K562 (cell line): ENCODE data around the gene PPP2R3B. TPM values are rescaled to one million over a fixed set of nuclear protein-coding genes. Genes with fewer than 3 reads are reported as not detected.

Experiments
- ATAC-seq: fragments of 200-7000 bp; cut with Tn5 transposase; 3 replicates; pipeline ENCODE4 v1.9.1; 2020; ENCODE audit warnings: moderate library complexity
- BruUV-seq: library from RNA; stranded (reverse); fragments of 400-500 nt; replicated peaks from 2 replicates; lab custom pipeline; 2021; lab: Mats Ljungman, UMichigan
- CTCF ChIA-PET: fragments of 300-600 bp; formaldehyde crosslinking; extraction: SDS; loops from one replicate; lab custom pipeline; 2021; ENCODE audit warnings: low intra/inter-chr PET ratio; lab: Yijun Ruan, JAX
- POLR2A ChIA-PET: fragments of 300-600, 350-650 bp; sonication (Branson Sonifier 250); formaldehyde crosslinking; extraction: SDS; loops from one replicate; lab custom pipeline; 2021; ENCODE audit warnings: antibody characterized with exemption, inconsistent platforms; lab: Yijun Ruan, JAX
- DNase-seq, 4 experiments: peaks; one replicate each; pipeline versions ENCODE4 v3.0.0 to v3.0.0-alpha.2; 2011 to 2018; ENCODE audit warnings: low spot score in 3 of 4, mixed read lengths in 3 of 4; ENCODE audit errors: extremely low read depth in 1 of 4
- FAIRE-seq: peaks from 2 replicates; lab custom pipeline; 2011; peaks lifted over from hg19 to GRCh38; lab: Jason Lieb, UNC
- H2AFZ ChIP-seq: 2 replicates; pipeline ENCODE4 v1.6.0; 2011; ENCODE audit warnings: low read depth, low read length, control low read depth, inconsistent platforms
- H3K27ac ChIP-seq: fragments of 200-600 bp; 3 replicates; pipeline ENCODE4 v1.8.0; 2011; ENCODE audit warnings: low read depth, mild to moderate bottlenecking, control low read depth, inconsistent platforms, low read length, moderate library complexity, mixed read lengths; ENCODE audit errors: extremely low read depth
- H3K27me3 ChIP-seq, 2 experiments: fragments of 300-600 bp in 1 of 2; 2 replicates in 1 of 2; 3 replicates in 1 of 2; pipeline versions ENCODE4 v1.6.0 to v1.8.0; 2011; ENCODE audit warnings: inconsistent platforms in 2 of 2, low read length in 2 of 2, mild to moderate bottlenecking in 1 of 2, mixed read lengths in 1 of 2, moderate library complexity in 1 of 2; ENCODE audit not compliant: control insufficient read depth in 2 of 2, insufficient read depth in 2 of 2
- H3K36me3 ChIP-seq: fragments of 300-600 bp; 3 replicates; pipeline ENCODE4 v1.8.0; 2011; ENCODE audit warnings: mild to moderate bottlenecking, low read length, inconsistent platforms; ENCODE audit not compliant: control insufficient read depth, insufficient read depth
- H3K4me1 ChIP-seq, 2 experiments: fragments of 200-600 bp in 1 of 2; replicated peaks in 1 of 2; 2 replicates in 1 of 2; 3 replicates in 1 of 2; pipeline versions ENCODE4 v1.5.1 to v1.8.0; 2011; ENCODE audit warnings: inconsistent platforms in 2 of 2, low read length in 2 of 2, mild to moderate bottlenecking in 1 of 2, mixed read lengths in 1 of 2, moderate library complexity in 1 of 2; ENCODE audit not compliant: control insufficient read depth in 2 of 2, insufficient read depth in 2 of 2
- H3K4me2 ChIP-seq: 2 replicates; pipeline ENCODE4 v1.6.1; 2011; ENCODE audit warnings: low read length, control low read depth, inconsistent platforms, mixed read lengths; ENCODE audit not compliant: insufficient read depth
- H3K4me3 ChIP-seq: fragments of 200-600 bp; sonication (generic), shearing (Covaris generic); 2 replicates; pipeline ENCODE4 v1.5.1; 2016; ENCODE audit warnings: control low read depth, inconsistent platforms
- H3K79me2 ChIP-seq: fragments of 200-600 bp; 3 replicates; pipeline ENCODE4 v1.8.0; 2011; ENCODE audit warnings: low read length, inconsistent platforms; ENCODE audit not compliant: control insufficient read depth, insufficient read depth
- H3K9ac ChIP-seq, 2 experiments: 2 replicates each; pipeline versions ENCODE4 v1.6.0 to v1.6.1; 2011; ENCODE audit warnings: low read depth in 2 of 2, low read length in 2 of 2, control low read depth in 1 of 2, inconsistent platforms in 1 of 2, mild to moderate bottlenecking in 1 of 2, mixed read lengths in 1 of 2; ENCODE audit not compliant: insufficient read depth in 1 of 2
- H3K9me1 ChIP-seq: one replicate; pipeline ENCODE4 v1.6.0; 2011; ENCODE audit warnings: inconsistent platforms, mild to moderate bottlenecking, low read length, moderate library complexity; ENCODE audit not compliant: control insufficient read depth, insufficient read depth
- H3K9me3 ChIP-seq: replicated peaks from 2 replicates; pipeline ENCODE4 v1.5.1; 2011; ENCODE audit warnings: low read depth, low read length, inconsistent platforms; ENCODE audit not compliant: control insufficient read depth, insufficient read depth
- H4K20me1 ChIP-seq: replicated peaks from 2 replicates; pipeline ENCODE4 v1.6.1; 2011; ENCODE audit warnings: low read length, inconsistent platforms, mixed read lengths; ENCODE audit not compliant: control insufficient read depth, insufficient read depth
- RFX1 ChIP-seq: fragments of 450-650 bp; IDR thresholded peaks from 2 replicates; pipeline ENCODE4 v1.6.1; 2016; ENCODE audit warnings: mild to moderate bottlenecking, moderate library complexity
- WGBS: fragments of 100-300 bp; shearing (Covaris generic); methylation state at CpG from one replicate; pipeline ENCODE4 v1.1.6; 2016; ENCODE audit warnings: low coverage, mixed read lengths; ENCODE audit not compliant: insufficient coverage; ENCODE audit errors: missing lambda C conversion rate; 5-methylcytosine and 5-hydroxymethylcytosine counted together
- in situ Hi-C: fragments of 300-500 bp; cut with MboI; formaldehyde crosslinking; loops from 4 replicates; pipeline ENCODE4 v1.15.0; 2018; ENCODE audit warnings: inconsistent platforms, mixed read lengths
- intact Hi-C: fragments of 100-400 bp; cut with micrococcal nuclease; formaldehyde crosslinking; loops from 2 replicates; pipeline ENCODE4 v1.14.2; 2022
- polyA plus RNA-seq, 8 experiments: library from polyadenylated mRNA; depleted of rRNA in 4 of 8; stranded (reverse) in 5 of 8; unstranded in 3 of 8; fragments of >200 nt; fragmentation: Nextera tagmentation in 2 of 8; fragmentation: Illumina TruSeq in 1 of 8; extraction: Ambion mirVana in 2 of 8; extraction: Trizol in 1 of 8; gene quantifications; 2 replicates each; pipeline versions ENCODE4 v1.2.1 to v1.2.3, GENCODE V29; 2011 to 2014; ENCODE audit warnings: inconsistent platforms in 1 of 8, missing spikeins in 1 of 8
- total RNA-seq, 7 experiments: library from RNA; depleted of rRNA in 6 of 7; stranded (reverse); fragments of >200 nt in 6 of 7; fragmentation: Illumina TruSeq in 2 of 7; extraction: Trizol in 2 of 7; gene quantifications; 2 replicates each; pipeline versions ENCODE4 v1.2.1 to v1.2.3, GENCODE V29; 2011 to 2021; ENCODE audit warnings: low replicate concordance in 1 of 7
- TF ChIP-seq, protein P1 (sequence below): fragments of 250-450 bp; sonication (Bioruptor Pico); IDR thresholded peaks from 2 replicates; pipeline ENCODE4 v1.5.0; 2020; ENCODE audit warnings: mild to moderate bottlenecking

Gene PPP2R3B
- total and polyA plus RNA-seq, 9 of the 15 experiments (the other 6 are each of a cell fraction or from before 2014, with no cell fraction given): 0.04 to 18.2 (median 8.2) TPM; not detected in 1

GRCh38 chrX:413322-414201 lies 26.9 kb upstream of the PPP2R3B start:
- Histone ChIP-seq H3K9me1 (no peaks in the 10 kb centered on the region), H3K9me3 (no peaks in the 10 kb centered on the region), H3K27ac (no peak overlapping the region), H3K36me3 (no peaks in the 10 kb centered on the region), H3K4me3 (no peak overlapping the region), H4K20me1 (no peaks in the 10 kb centered on the region), H3K4me1 (no peaks in the 10 kb centered on the region; a peak in 1 of 5 replicates), H3K4me2 (no peak overlapping the region), H3K9ac (no peak overlapping the region; a peak in 1 of 4 replicates), H3K79me2 (no peaks in the 10 kb centered on the region), H3K27me3 (peaks cover 0 to 11% of the 10 kb centered on the region in 2 experiments; a peak in 3 of 5 replicates), H2AFZ (no peak overlapping the region)
- no TSS peak for BruUV-seq
- intact Hi-C loops: no loop called here
- DNase-seq (no peak), ATAC-seq (peak; percentile 48; the same call in 1 of the 3 replicates), FAIRE-seq (no peak)
- TF ChIP-seq, protein P1, sequence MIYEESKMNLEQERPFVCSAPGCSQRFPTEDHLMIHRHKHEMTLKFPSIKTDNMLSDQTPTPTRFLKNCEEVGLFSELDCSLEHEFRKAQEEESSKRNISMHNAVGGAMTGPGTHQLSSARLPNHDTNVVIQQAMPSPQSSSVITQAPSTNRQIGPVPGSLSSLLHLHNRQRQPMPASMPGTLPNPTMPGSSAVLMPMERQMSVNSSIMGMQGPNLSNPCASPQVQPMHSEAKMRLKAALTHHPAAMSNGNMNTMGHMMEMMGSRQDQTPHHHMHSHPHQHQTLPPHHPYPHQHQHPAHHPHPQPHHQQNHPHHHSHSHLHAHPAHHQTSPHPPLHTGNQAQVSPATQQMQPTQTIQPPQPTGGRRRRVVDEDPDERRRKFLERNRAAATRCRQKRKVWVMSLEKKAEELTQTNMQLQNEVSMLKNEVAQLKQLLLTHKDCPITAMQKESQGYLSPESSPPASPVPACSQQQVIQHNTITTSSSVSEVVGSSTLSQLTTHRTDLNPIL: no peak
- TF ChIP-seq RFX1: peak; percentile 11; the same call in 1 of the 2 replicates
- ChIA-PET POLR2A (no interaction called here), CTCF (no interaction called here)
- in situ Hi-C loops: no loop called here
- WGBS: 7% methylated on average over 18 of the region's 47 CpGs
